H7 (cell line): ENCODE data around the gene VPS33A. TPM values are rescaled to one million over a fixed set of nuclear protein-coding genes. Genes with fewer than 3 reads are reported as not detected.
A peak's percentile ranks its signal among the peaks of the same experiment; 100 is the strongest.

Experiments
- DNase-seq: peaks from one replicate; pipeline ENCODE4 v3.0.0; 2012
- H3K27me3 ChIP-seq: 2 replicates; pipeline ENCODE4 v1.6.0; 2011; ENCODE audit warnings: mild to moderate bottlenecking, low read length; ENCODE audit not compliant: control insufficient read depth, insufficient read depth
- H3K36me3 ChIP-seq: replicated peaks from 2 replicates; pipeline ENCODE4 v1.5.1; 2011; ENCODE audit warnings: low read length; ENCODE audit not compliant: control insufficient read depth, insufficient read depth
- H3K4me3 ChIP-seq: 2 replicates; pipeline ENCODE4 v1.5.1; 2011; ENCODE audit warnings: low read depth, mild to moderate bottlenecking, control low read depth, low read length, moderate library complexity; ENCODE audit not compliant: insufficient read depth
- total RNA-seq: library from RNA; depleted of rRNA; stranded (reverse); fragments of >200 nt; shearing (Covaris generic); gene quantifications from 2 replicates; pipeline ENCODE4 v1.2.3, GENCODE V29; 2014; rRNA removed

VPS33A gene
- total RNA-seq, 1 experiment from 2014 or later = 38.3 TPM

GRCh38 chr12:122190842-122191668 is 75.2 kb downstream of the VPS33A start:
- H3K36me3 ChIP-seq = no peaks in the 10 kb centered on the region
- no peaks in the 10 kb centered on the region for H3K27me3 ChIP-seq
- no peak overlapping the region for H3K4me3 ChIP-seq
- peak; percentile 92 for DNase-seq

- H3K36me3 ChIP-seq = no peaks in the 10 kb centered on the region
- DNase-seq = no peak
- H3K4me3 ChIP-seq = no peak overlapping the region
- no peaks in the 10 kb centered on the region; the same call in 1 of the 2 replicates for H3K27me3 ChIP-seq
These were observed 76.4 kb downstream of the VPS33A start for GRCh38 chr12:122189626-122190475.

GRCh38 chr12:122187466-122187865 is 78.8 kb downstream of the VPS33A start:
- peaks cover 11% of the 10 kb centered on the region for H3K27me3 ChIP-seq
- H3K36me3 ChIP-seq = no peaks in the 10 kb centered on the region
- peak; percentile 68 for DNase-seq
- H3K4me3 ChIP-seq = no peak overlapping the region

- Histone ChIP-seq H3K27me3 (peaks cover 11% of the 10 kb centered on the region), H3K36me3 (no peaks in the 10 kb centered on the region), H3K4me3 (no peak overlapping the region)
- DNase-seq = no peak
These were observed 80.7 kb downstream of the VPS33A start for GRCh38 chr12:122185494-122186082.

GRCh38 chr12:122185079-122185478 is 81.2 kb downstream of the VPS33A start:
- Histone ChIP-seq H3K27me3 (peaks cover 11% of the 10 kb centered on the region), H3K36me3 (no peaks in the 10 kb centered on the region), H3K4me3 (no peak overlapping the region)
- DNase-seq = no peak

GRCh38 chr12:122184517-122184916 is 81.8 kb downstream of the VPS33A start:
- no peak for DNase-seq
- Histone ChIP-seq H3K36me3 (no peaks in the 10 kb centered on the region), H3K4me3 (no peak overlapping the region), H3K27me3 (peaks cover 11% of the 10 kb centered on the region)

GRCh38 chr12:122183588-122183940 is 82.7 kb downstream of the VPS33A start:
- Histone ChIP-seq H3K4me3 (peak overlapping the region; percentile 62), H3K36me3 (no peaks in the 10 kb centered on the region), H3K27me3 (peaks cover 11% of the 10 kb centered on the region)
- DNase-seq = peak; percentile 68

- peak within 1 kb of the TSS; percentile 62 for H3K4me3 ChIP-seq
- H3K36me3 ChIP-seq = no peaks in the 10 kb centered on the region
- peaks cover 11% of the 10 kb centered on the region for H3K27me3 ChIP-seq
- DNase-seq = peak; percentile 95
These were observed 83.3 kb downstream of the VPS33A start, which contains the start of gene LRRC43 for GRCh38 chr12:122182887-122183587. Gene LRRC43, plus strand, starts transcription at chr12:122183123. Its CDS starts 22 bp downstream, at chr12:122183145.

Other genes starting within 250 kb of the VPS33A start
- 10.6 and 11.2 TPM in 2 replicates for gene BCL7A, start 244.6 kb downstream of the VPS33A start, total RNA-seq
- gene MLXIP, start 187.7 kb downstream of the VPS33A start, total RNA-seq = 29.7 and 49.8 TPM in 2 replicates
- gene IL31, start 92.3 kb downstream of the VPS33A start, total RNA-seq = not detected in 2 replicates
- 0.22 TPM in 1 of 2 replicates, not detected in the other for gene LRRC43, start 83.4 kb downstream of the VPS33A start, total RNA-seq
- 0.45 and 0.63 TPM in 2 replicates for gene B3GNT4, start 62.8 kb downstream of the VPS33A start, total RNA-seq
- gene DIABLO, start 40.4 kb downstream of the VPS33A start, total RNA-seq = 58.2 and 60.3 TPM in 2 replicates
- gene CLIP1, start 156.2 kb upstream of the VPS33A start, total RNA-seq = 21.7 and 24.8 TPM in 2 replicates
- gene ZCCHC8, start 234.4 kb upstream of the VPS33A start, total RNA-seq = 28.0 and 30.5 TPM in 2 replicates